DOHH2 (cell line): ENCODE results near the gene RRAS2.
"Not testable (repeated sequence)": the region's sequence is repeated elsewhere in the genome, so short reads cannot be mapped to it uniquely, and the experiment has no call there.

Experiments
- H3F3A ChIP-seq: fragments of 200-600 bp; sonication (generic), shearing (Covaris generic); 2 replicates; pipeline ENCODE4 v1.6.0; 2016; ENCODE audit warnings: antibody characterized with exemption, mild to moderate bottlenecking; ENCODE audit not compliant: control insufficient read depth, insufficient read depth
- H3K27ac ChIP-seq: fragments of 200-600 bp; sonication (generic); 2 replicates; pipeline ENCODE4 v1.5.1; 2014; ENCODE audit warnings: low read depth, mild to moderate bottlenecking, low read length, moderate library complexity
- H3K27me3 ChIP-seq: fragments of 200-600 bp; sonication (generic); 2 replicates; pipeline ENCODE4 v1.6.1; 2014; ENCODE audit warnings: mild to moderate bottlenecking, low read length, mixed read lengths; ENCODE audit not compliant: control insufficient read depth
- H3K36me3 ChIP-seq: fragments of 200-600 bp; sonication (generic); 2 replicates; pipeline ENCODE4 v1.6.1; 2014; ENCODE audit warnings: mild to moderate bottlenecking, low read length, moderate library complexity, mixed read lengths; ENCODE audit not compliant: control insufficient read depth
- H3K4me1 ChIP-seq: fragments of 200-600 bp; sonication (generic); 2 replicates; pipeline ENCODE4 v1.6.1; 2014; ENCODE audit warnings: mild to moderate bottlenecking, low read length, mixed read lengths; ENCODE audit not compliant: control insufficient read depth
- H3K4me2 ChIP-seq: fragments of 200-600 bp; sonication (generic); 2 replicates; pipeline ENCODE4 v1.6.0; 2014; ENCODE audit warnings: mild to moderate bottlenecking, low read length, moderate library complexity
- H3K4me3 ChIP-seq: fragments of 200-600 bp; sonication (generic); 2 replicates; pipeline ENCODE4 v1.5.1; 2014; ENCODE audit warnings: mild to moderate bottlenecking, low read length, mixed read lengths
- H3K79me2 ChIP-seq: fragments of 200-600 bp; sonication (generic); 2 replicates; pipeline ENCODE4 v1.6.1; 2014; ENCODE audit warnings: mild to moderate bottlenecking, low read length, mixed read lengths; ENCODE audit not compliant: control insufficient read depth
- H3K9me2 ChIP-seq: fragments of 200-600 bp; sonication (generic); replicated peaks from 2 replicates; pipeline ENCODE4 v1.6.1; 2014; ENCODE audit warnings: mild to moderate bottlenecking, low read length, mixed read lengths; ENCODE audit not compliant: control insufficient read depth
- H3K9me3 ChIP-seq: fragments of 200-600 bp; sonication (generic); 2 replicates; pipeline ENCODE4 v1.6.1; 2014; ENCODE audit warnings: antibody characterized with exemption, low read length, mixed read lengths; ENCODE audit not compliant: control insufficient read depth, insufficient read depth
- H4K20me1 ChIP-seq: fragments of 200-600 bp; sonication (generic); 2 replicates; pipeline ENCODE4 v1.6.0; 2014; ENCODE audit warnings: low read depth, mild to moderate bottlenecking, antibody characterized with exemption, low read length, moderate library complexity; ENCODE audit not compliant: control insufficient read depth, insufficient read depth
- EZH2phosphoT487 ChIP-seq: fragments of 200-600 bp; sonication (generic); IDR thresholded peaks from 2 replicates; pipeline ENCODE4 v1.6.1; 2017; ENCODE audit warnings: borderline replicate concordance, mild to moderate bottlenecking, antibody characterized with exemption, low read length, moderate library complexity, mixed read lengths
- TF ChIP-seq, protein P1 (sequence below): fragments of 200-600 bp; sonication (generic); IDR thresholded peaks from one replicate; pipeline ENCODE4 v1.5.1; 2014; ENCODE audit warnings: antibody characterized with exemption, mild to moderate bottlenecking, low read depth, low read length; ENCODE audit not compliant: poor library complexity, severe bottlenecking

Gene RRAS2

DNA sequence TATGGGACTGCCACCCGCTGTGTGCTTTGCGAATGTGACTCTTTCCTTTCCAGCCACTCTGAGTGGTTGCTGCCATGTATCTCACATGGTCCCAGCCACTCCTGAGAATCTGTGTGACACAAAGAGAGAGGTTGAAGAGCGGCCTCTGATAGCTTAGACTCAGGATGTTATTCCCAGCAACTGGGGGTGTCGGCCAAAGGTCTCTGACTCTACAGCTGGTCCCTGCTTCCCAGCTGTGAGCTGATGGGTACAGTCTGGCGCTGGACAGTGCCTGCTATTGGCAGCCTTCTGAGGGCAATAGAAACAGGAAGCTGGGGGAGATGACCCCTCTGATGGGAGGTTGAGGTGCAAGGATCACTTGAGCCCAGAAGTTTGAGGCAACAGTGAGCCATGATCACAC, 105.1 kb downstream of the RRAS2 start:
- no peak overlapping the region for H3K4me3 ChIP-seq
- H3K36me3 ChIP-seq, result no peaks in the 10 kb centered on the region
- no peak for TF ChIP-seq EZH2phosphoT487
- TF ChIP-seq, protein P1, sequence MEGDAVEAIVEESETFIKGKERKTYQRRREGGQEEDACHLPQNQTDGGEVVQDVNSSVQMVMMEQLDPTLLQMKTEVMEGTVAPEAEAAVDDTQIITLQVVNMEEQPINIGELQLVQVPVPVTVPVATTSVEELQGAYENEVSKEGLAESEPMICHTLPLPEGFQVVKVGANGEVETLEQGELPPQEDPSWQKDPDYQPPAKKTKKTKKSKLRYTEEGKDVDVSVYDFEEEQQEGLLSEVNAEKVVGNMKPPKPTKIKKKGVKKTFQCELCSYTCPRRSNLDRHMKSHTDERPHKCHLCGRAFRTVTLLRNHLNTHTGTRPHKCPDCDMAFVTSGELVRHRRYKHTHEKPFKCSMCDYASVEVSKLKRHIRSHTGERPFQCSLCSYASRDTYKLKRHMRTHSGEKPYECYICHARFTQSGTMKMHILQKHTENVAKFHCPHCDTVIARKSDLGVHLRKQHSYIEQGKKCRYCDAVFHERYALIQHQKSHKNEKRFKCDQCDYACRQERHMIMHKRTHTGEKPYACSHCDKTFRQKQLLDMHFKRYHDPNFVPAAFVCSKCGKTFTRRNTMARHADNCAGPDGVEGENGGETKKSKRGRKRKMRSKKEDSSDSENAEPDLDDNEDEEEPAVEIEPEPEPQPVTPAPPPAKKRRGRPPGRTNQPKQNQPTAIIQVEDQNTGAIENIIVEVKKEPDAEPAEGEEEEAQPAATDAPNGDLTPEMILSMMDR, result no peak
- no peaks in the 10 kb centered on the region for H3K9me3 ChIP-seq
- no peaks in the 10 kb centered on the region for H3F3A ChIP-seq
- no peaks in the 10 kb centered on the region for H3K4me1 ChIP-seq
- no peak overlapping the region for H3K4me2 ChIP-seq
- no peaks in the 10 kb centered on the region for H3K79me2 ChIP-seq
- H4K20me1 ChIP-seq, result no peaks in the 10 kb centered on the region
- peaks cover 6% of the 10 kb centered on the region; the same call in 1 of the 2 replicates for H3K27me3 ChIP-seq
- H3K27ac ChIP-seq, result no peak overlapping the region
- H3K9me2 ChIP-seq, result no peaks in the 10 kb centered on the region

DNA sequence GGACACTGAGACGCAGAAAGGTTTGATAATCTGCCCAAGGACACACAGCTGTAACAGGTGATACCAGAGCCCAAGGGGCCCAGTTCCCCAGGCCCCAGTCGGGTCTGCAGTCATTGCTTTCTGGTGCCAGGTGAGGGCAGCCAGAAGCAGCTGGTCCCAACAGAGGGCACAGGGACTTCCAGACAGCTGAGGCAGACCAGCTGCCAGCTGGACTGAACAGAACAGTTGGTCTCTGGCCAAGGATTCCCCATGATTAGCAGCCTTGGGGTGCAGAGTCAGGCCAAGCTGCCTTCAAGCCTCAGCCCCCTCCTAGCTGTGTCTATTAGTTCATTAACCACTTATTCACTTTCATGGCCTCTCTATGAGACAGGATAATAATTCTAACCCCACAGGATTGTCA, 105.6 kb downstream of the RRAS2 start:
- H3K27ac ChIP-seq, result no peak overlapping the region
- no peaks in the 10 kb centered on the region for H3F3A ChIP-seq
- H3K36me3 ChIP-seq, result no peaks in the 10 kb centered on the region
- H3K4me2 ChIP-seq, result no peak overlapping the region
- no peaks in the 10 kb centered on the region for H3K9me2 ChIP-seq
- no peaks in the 10 kb centered on the region for H4K20me1 ChIP-seq
- H3K27me3 ChIP-seq, result peaks cover 9% of the 10 kb centered on the region; the same call in 1 of the 2 replicates
- no peaks in the 10 kb centered on the region for H3K79me2 ChIP-seq
- no peak for TF ChIP-seq EZH2phosphoT487
- TF ChIP-seq, protein P1, result no peak
- no peaks in the 10 kb centered on the region for H3K9me3 ChIP-seq
- H3K4me3 ChIP-seq, result no peak overlapping the region
- H3K4me1 ChIP-seq, result no peaks in the 10 kb centered on the region

DNA sequence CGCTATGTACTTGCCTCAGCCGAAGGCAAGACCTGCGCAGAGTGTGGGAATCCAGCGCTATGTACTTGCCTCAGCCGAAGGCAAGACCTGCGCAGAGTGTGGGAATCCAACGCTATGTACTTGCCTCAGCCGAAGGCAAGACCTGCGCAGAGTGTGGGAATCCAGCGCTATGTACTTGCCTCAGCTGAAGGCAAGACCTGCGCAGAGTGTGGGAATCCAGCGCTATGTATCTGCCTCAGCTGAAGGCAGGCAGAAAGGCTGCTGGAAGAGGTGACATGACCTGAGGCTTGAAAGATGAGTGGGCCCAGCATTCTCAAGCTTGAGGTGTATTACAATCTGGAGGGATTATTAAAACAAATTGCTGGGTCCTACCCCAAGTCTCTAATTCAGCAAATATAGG, 106.5 kb downstream of the RRAS2 start:
- H3K4me3 ChIP-seq, H3K4me1 ChIP-seq, H3F3A ChIP-seq, H3K9me3 ChIP-seq, H3K9me2 ChIP-seq, H3K79me2 ChIP-seq, H4K20me1 ChIP-seq, H3K27ac ChIP-seq, H3K36me3 ChIP-seq, H3K4me2 ChIP-seq: not testable (repeated sequence)
- peaks cover 12% of the 10 kb centered on the region; the same call in 1 of the 2 replicates for H3K27me3 ChIP-seq

DNA sequence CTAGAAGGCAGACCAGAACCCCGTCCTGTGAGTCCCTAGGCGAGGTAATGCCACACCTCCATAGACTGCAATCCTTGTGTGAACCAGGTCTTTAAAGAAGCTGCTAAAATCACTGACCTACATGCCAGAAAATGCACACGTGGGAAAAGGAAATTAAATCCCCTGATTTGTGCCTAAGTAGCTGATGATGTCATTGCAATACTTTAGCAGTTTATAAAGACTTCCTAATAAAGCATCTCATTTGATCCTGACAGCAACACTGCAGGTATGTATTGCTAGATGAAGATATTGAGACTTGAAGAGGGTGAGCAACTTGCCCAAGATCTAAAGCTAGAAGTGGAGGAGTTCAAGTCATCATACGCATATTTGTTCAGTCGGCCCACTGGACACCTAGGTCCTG, 107.2 kb downstream of the RRAS2 start:
- H3K4me3 ChIP-seq, result no peak overlapping the region
- H4K20me1 ChIP-seq, result no peaks in the 10 kb centered on the region
- H3F3A ChIP-seq, result no peaks in the 10 kb centered on the region
- H3K9me2 ChIP-seq, result no peaks in the 10 kb centered on the region
- no peaks in the 10 kb centered on the region for H3K9me3 ChIP-seq
- H3K27ac ChIP-seq, result no peak overlapping the region
- no peaks in the 10 kb centered on the region for H3K36me3 ChIP-seq
- no peaks in the 10 kb centered on the region for H3K79me2 ChIP-seq
- no peak for TF ChIP-seq EZH2phosphoT487
- TF ChIP-seq, protein P1, result no peak
- H3K4me2 ChIP-seq, result no peak overlapping the region
- peaks cover 16% of the 10 kb centered on the region; the same call in 1 of the 2 replicates for H3K27me3 ChIP-seq
- H3K4me1 ChIP-seq, result no peaks in the 10 kb centered on the region
